K562 (cell line): ENCODE measurements around the gene POM121. TPM values are rescaled to one million over a fixed set of nuclear protein-coding genes. Genes with fewer than 3 reads are reported as not detected.

Experiments
- ATAC-seq: fragments of 200-7000 bp; cut with Tn5 transposase; 3 replicates; pipeline ENCODE4 v1.9.1; 2020; ENCODE audit warnings: moderate library complexity
- BruUV-seq: library from RNA; stranded (reverse); fragments of 400-500 nt; replicated peaks from 2 replicates; lab custom pipeline; 2021; lab: Mats Ljungman, UMichigan
- CTCF ChIA-PET: fragments of 300-600 bp; formaldehyde crosslinking; extraction: SDS; loops from one replicate; lab custom pipeline; 2021; ENCODE audit warnings: low intra/inter-chr PET ratio; lab: Yijun Ruan, JAX
- POLR2A ChIA-PET: fragments of 300-600, 350-650 bp; sonication (Branson Sonifier 250); formaldehyde crosslinking; extraction: SDS; loops from one replicate; lab custom pipeline; 2021; ENCODE audit warnings: antibody characterized with exemption, inconsistent platforms; lab: Yijun Ruan, JAX
- DNase-seq, 4 experiments: peaks; one replicate each; pipeline versions ENCODE4 v3.0.0 to v3.0.0-alpha.2; 2011 to 2018; ENCODE audit warnings: low spot score in 3 of 4, mixed read lengths in 3 of 4; ENCODE audit errors: extremely low read depth in 1 of 4
- FAIRE-seq: peaks from 2 replicates; lab custom pipeline; 2011; peaks lifted over from hg19 to GRCh38; lab: Jason Lieb, UNC
- H2AFZ ChIP-seq: 2 replicates; pipeline ENCODE4 v1.6.0; 2011; ENCODE audit warnings: low read depth, low read length, control low read depth, inconsistent platforms
- H3K27ac ChIP-seq: fragments of 200-600 bp; 3 replicates; pipeline ENCODE4 v1.8.0; 2011; ENCODE audit warnings: low read depth, mild to moderate bottlenecking, control low read depth, inconsistent platforms, low read length, moderate library complexity, mixed read lengths; ENCODE audit errors: extremely low read depth
- H3K27me3 ChIP-seq, 2 experiments: fragments of 300-600 bp in 1 of 2; 2 replicates in 1 of 2; 3 replicates in 1 of 2; pipeline versions ENCODE4 v1.6.0 to v1.8.0; 2011; ENCODE audit warnings: inconsistent platforms in 2 of 2, low read length in 2 of 2, mild to moderate bottlenecking in 1 of 2, mixed read lengths in 1 of 2, moderate library complexity in 1 of 2; ENCODE audit not compliant: control insufficient read depth in 2 of 2, insufficient read depth in 2 of 2
- H3K36me3 ChIP-seq: fragments of 300-600 bp; 3 replicates; pipeline ENCODE4 v1.8.0; 2011; ENCODE audit warnings: mild to moderate bottlenecking, low read length, inconsistent platforms; ENCODE audit not compliant: control insufficient read depth, insufficient read depth
- H3K4me1 ChIP-seq, 2 experiments: fragments of 200-600 bp in 1 of 2; replicated peaks in 1 of 2; 2 replicates in 1 of 2; 3 replicates in 1 of 2; pipeline versions ENCODE4 v1.5.1 to v1.8.0; 2011; ENCODE audit warnings: inconsistent platforms in 2 of 2, low read length in 2 of 2, mild to moderate bottlenecking in 1 of 2, mixed read lengths in 1 of 2, moderate library complexity in 1 of 2; ENCODE audit not compliant: control insufficient read depth in 2 of 2, insufficient read depth in 2 of 2
- H3K4me2 ChIP-seq: 2 replicates; pipeline ENCODE4 v1.6.1; 2011; ENCODE audit warnings: low read length, control low read depth, inconsistent platforms, mixed read lengths; ENCODE audit not compliant: insufficient read depth
- H3K4me3 ChIP-seq: fragments of 200-600 bp; sonication (generic), shearing (Covaris generic); 2 replicates; pipeline ENCODE4 v1.5.1; 2016; ENCODE audit warnings: control low read depth, inconsistent platforms
- H3K79me2 ChIP-seq: fragments of 200-600 bp; 3 replicates; pipeline ENCODE4 v1.8.0; 2011; ENCODE audit warnings: low read length, inconsistent platforms; ENCODE audit not compliant: control insufficient read depth, insufficient read depth
- H3K9ac ChIP-seq, 2 experiments: 2 replicates each; pipeline versions ENCODE4 v1.6.0 to v1.6.1; 2011; ENCODE audit warnings: low read depth in 2 of 2, low read length in 2 of 2, control low read depth in 1 of 2, inconsistent platforms in 1 of 2, mild to moderate bottlenecking in 1 of 2, mixed read lengths in 1 of 2; ENCODE audit not compliant: insufficient read depth in 1 of 2
- H3K9me1 ChIP-seq: one replicate; pipeline ENCODE4 v1.6.0; 2011; ENCODE audit warnings: inconsistent platforms, mild to moderate bottlenecking, low read length, moderate library complexity; ENCODE audit not compliant: control insufficient read depth, insufficient read depth
- H3K9me3 ChIP-seq: replicated peaks from 2 replicates; pipeline ENCODE4 v1.5.1; 2011; ENCODE audit warnings: low read depth, low read length, inconsistent platforms; ENCODE audit not compliant: control insufficient read depth, insufficient read depth
- H4K20me1 ChIP-seq: replicated peaks from 2 replicates; pipeline ENCODE4 v1.6.1; 2011; ENCODE audit warnings: low read length, inconsistent platforms, mixed read lengths; ENCODE audit not compliant: control insufficient read depth, insufficient read depth
- CHD2 ChIP-seq: IDR thresholded peaks from 2 replicates; pipeline ENCODE4 v1.6.1; 2011; ENCODE audit warnings: low read depth, low read length
- CREM ChIP-seq: IDR thresholded peaks from 2 replicates; pipeline ENCODE4 v1.6.1; 2014; ENCODE audit warnings: antibody characterized with exemption, low read depth
- DNMT1 ChIP-seq: fragments of 450-650 bp; IDR thresholded peaks from 2 replicates; pipeline ENCODE4 v1.6.1; 2016; ENCODE audit warnings: antibody characterized with exemption, mild to moderate bottlenecking
- E2F3 ChIP-seq: fragments of 250-450 bp; sonication (Bioruptor Pico); IDR thresholded peaks from 2 replicates; pipeline ENCODE4 v1.4.0; 2020; ENCODE audit warnings: mild to moderate bottlenecking
- HSF4 ChIP-seq: fragments of 250-450 bp; sonication (Bioruptor Pico); IDR thresholded peaks from 2 replicates; pipeline ENCODE4 v2.1.2; 2022; ENCODE audit warnings: mild to moderate bottlenecking, moderate library complexity, borderline replicate concordance
- MAFK ChIP-seq: IDR thresholded peaks from 2 replicates; pipeline ENCODE4 v1.6.1; 2011; ENCODE audit warnings: low read length, improper control_type of control experiment
- MED1 ChIP-seq: sonication (generic); formaldehyde crosslinking; IDR thresholded peaks from 2 replicates; pipeline ENCODE4 v1.8.1; 2023; ENCODE audit warnings: missing genetic modification reagents, borderline replicate concordance
- NCOA2 ChIP-seq, 2 experiments: fragments of 450-650 bp; IDR thresholded peaks; 2 replicates each; pipeline ENCODE4 v1.6.1; 2018; ENCODE audit warnings: mild to moderate bottlenecking in 2 of 2, moderate library complexity in 1 of 2; ENCODE audit not compliant: partially characterized antibody in 2 of 2
- NEUROD1 ChIP-seq: fragments of 150-350 bp; IDR thresholded peaks from 2 replicates; pipeline ENCODE4 v1.6.1; 2014; ENCODE audit warnings: borderline replicate concordance, low read length, low read depth; ENCODE audit not compliant: partially characterized antibody
- PPARD ChIP-seq: fragments of 250-450 bp; sonication (Bioruptor Pico); IDR thresholded peaks from 2 replicates; pipeline ENCODE4 v1.8.0; 2022; ENCODE audit warnings: inconsistent platforms, mild to moderate bottlenecking, moderate library complexity
- RFX5 ChIP-seq: IDR thresholded peaks from 2 replicates; pipeline ENCODE4 v1.6.1; 2011; ENCODE audit warnings: low read depth, mild to moderate bottlenecking, improper control_type of control experiment, low read length
- RFX7 ChIP-seq: fragments of 250-450 bp; sonication (Bioruptor Pico); IDR thresholded peaks from 2 replicates; pipeline ENCODE4 v1.5.1; 2021; ENCODE audit warnings: mild to moderate bottlenecking
- TFAM ChIP-seq: fragments of 250-450 bp; sonication (Bioruptor Pico); conservative IDR thresholded peaks from 2 replicates; pipeline ENCODE4 v1.5.0; 2021; ENCODE audit warnings: mild to moderate bottlenecking, moderate library complexity
- ZNF121 ChIP-seq: sonication (generic); formaldehyde crosslinking; conservative IDR thresholded peaks from 2 replicates; pipeline ENCODE4 v1.8.0; 2022; ENCODE audit warnings: missing genetic modification reagents
- ZNF165 ChIP-seq: fragments of 250-450 bp; sonication (Bioruptor Pico); IDR thresholded peaks from 2 replicates; pipeline ENCODE4 v1.4.0; 2020; ENCODE audit warnings: borderline replicate concordance
- ZNF217 ChIP-seq: sonication (generic); formaldehyde crosslinking; IDR thresholded peaks from 2 replicates; pipeline ENCODE4 v1.8.0; 2022; ENCODE audit warnings: mild to moderate bottlenecking, missing genetic modification reagents
- ZNF589 ChIP-seq: fragments of 200-800 bp; sonication (Bioruptor generic); IDR thresholded peaks from 2 replicates; pipeline ENCODE4 v1.6.1; 2016; ENCODE audit warnings: low read depth, missing genetic modification characterization, missing compliant biosample characterization
- ZZZ3 ChIP-seq: fragments of 450-650 bp; IDR thresholded peaks from 2 replicates; pipeline ENCODE4 v1.6.1; 2016; ENCODE audit warnings: antibody characterized with exemption, mild to moderate bottlenecking, moderate library complexity
- WGBS: fragments of 100-300 bp; shearing (Covaris generic); methylation state at CpG from one replicate; pipeline ENCODE4 v1.1.6; 2016; ENCODE audit warnings: low coverage, mixed read lengths; ENCODE audit not compliant: insufficient coverage; ENCODE audit errors: missing lambda C conversion rate; 5-methylcytosine and 5-hydroxymethylcytosine counted together
- in situ Hi-C: fragments of 300-500 bp; cut with MboI; formaldehyde crosslinking; loops from 4 replicates; pipeline ENCODE4 v1.15.0; 2018; ENCODE audit warnings: inconsistent platforms, mixed read lengths
- intact Hi-C: fragments of 100-400 bp; cut with micrococcal nuclease; formaldehyde crosslinking; loops from 2 replicates; pipeline ENCODE4 v1.14.2; 2022
- polyA plus RNA-seq, 8 experiments: library from polyadenylated mRNA; depleted of rRNA in 4 of 8; stranded (reverse) in 5 of 8; unstranded in 3 of 8; fragments of >200 nt; fragmentation: Nextera tagmentation in 2 of 8; fragmentation: Illumina TruSeq in 1 of 8; extraction: Ambion mirVana in 2 of 8; extraction: Trizol in 1 of 8; gene quantifications; 2 replicates each; pipeline versions ENCODE4 v1.2.1 to v1.2.3, GENCODE V29; 2011 to 2014; ENCODE audit warnings: inconsistent platforms in 1 of 8, missing spikeins in 1 of 8
- total RNA-seq, 7 experiments: library from RNA; depleted of rRNA in 6 of 7; stranded (reverse); fragments of >200 nt in 6 of 7; fragmentation: Illumina TruSeq in 2 of 7; extraction: Trizol in 2 of 7; gene quantifications; 2 replicates each; pipeline versions ENCODE4 v1.2.1 to v1.2.3, GENCODE V29; 2011 to 2021; ENCODE audit warnings: low replicate concordance in 1 of 7
- TF ChIP-seq, protein P1 (sequence below): sonication (generic); formaldehyde crosslinking; IDR thresholded peaks from 2 replicates; pipeline ENCODE4 v1.8.0; 2022; ENCODE audit warnings: missing genetic modification reagents, mild to moderate bottlenecking, moderate library complexity, borderline replicate concordance
- TF ChIP-seq, protein P2 (sequence below): fragments of 450-650 bp; IDR thresholded peaks from 2 replicates; pipeline ENCODE4 v1.6.1; 2014; ENCODE audit warnings: low read depth, mild to moderate bottlenecking, moderate library complexity, borderline replicate concordance
- TF ChIP-seq, protein P3 (sequence below), 2 experiments: fragments of 450-650 bp; IDR thresholded peaks; 2 replicates each; pipeline ENCODE4 v1.6.1; 2016

POM121 gene
- total and polyA plus RNA-seq, 9 of the 15 experiments (the other 6 are each of a cell fraction or from before 2014, with no cell fraction given), result 3.6 to 112 (median 12.5) TPM

DNA sequence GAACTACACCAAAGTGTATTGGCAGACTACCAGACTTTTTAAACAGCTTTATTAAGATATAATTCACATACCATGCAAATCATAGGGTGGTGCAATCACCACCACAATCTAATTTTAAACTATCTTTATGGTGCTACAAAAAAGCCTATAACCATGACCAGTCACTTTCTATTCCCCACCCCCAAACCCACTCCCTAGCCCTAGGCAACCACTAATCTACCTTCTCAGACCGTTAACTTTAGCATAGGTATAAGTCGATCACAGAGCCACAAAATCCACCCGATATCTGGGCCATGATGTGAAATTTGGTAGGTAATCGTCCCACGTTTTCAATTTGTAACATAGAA lies 536 bp upstream of the POM121 start:
- Histone ChIP-seq H4K20me1 (0 out of 2 replicates have a peak, but pooled peaks cover 7% of the 10 kb centered on the region), H3K4me1 (peaks cover 6 to 15% of the 10 kb centered on the region in 2 experiments; a peak in 4 of 5 replicates), H3K4me2 (peak overlapping the region; percentile 90), H3K4me3 (peak overlapping the region; percentile 56), H3K9ac (peak overlapping the region; percentile 91 to 98), H3K27me3 (no peaks in the 10 kb centered on the region), H3K27ac (peak overlapping the region; percentile 95), H3K36me3 (peaks cover 64% of the 10 kb centered on the region), H3K9me1 (no peaks in the 10 kb centered on the region), H2AFZ (peak overlapping the region; percentile 84), H3K9me3 (no peaks in the 10 kb centered on the region), H3K79me2 (peaks cover 76% of the 10 kb centered on the region)
- BruUV-seq, result TSS peak; percentile 96
- ATAC-seq (peak; percentile 52), DNase-seq (no peak), FAIRE-seq (no peak)
- CTCF ChIA-PET, result no interaction called here
- in situ Hi-C loops (no loop called here), intact Hi-C loops (no loop called here)
- under 1% methylated on average over 5 of the region's 5 CpGs for WGBS
- POLR2A ChIA-PET, result no interaction called here
- TF ChIP-seq, protein P1, sequence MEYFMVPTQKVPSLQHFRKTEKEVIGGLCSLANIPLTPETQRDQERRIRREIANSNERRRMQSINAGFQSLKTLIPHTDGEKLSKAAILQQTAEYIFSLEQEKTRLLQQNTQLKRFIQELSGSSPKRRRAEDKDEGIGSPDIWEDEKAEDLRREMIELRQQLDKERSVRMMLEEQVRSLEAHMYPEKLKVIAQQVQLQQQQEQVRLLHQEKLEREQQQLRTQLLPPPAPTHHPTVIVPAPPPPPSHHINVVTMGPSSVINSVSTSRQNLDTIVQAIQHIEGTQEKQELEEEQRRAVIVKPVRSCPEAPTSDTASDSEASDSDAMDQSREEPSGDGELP (CRISPR knock-in tag), result no peak
- no peak for TF ChIP-seq TFAM (CRISPR knock-in tag)
- TF ChIP-seq ZNF121 (CRISPR knock-in tag), result no peak
- no peak for TF ChIP-seq HSF4
- no peak for TF ChIP-seq CREM
- TF ChIP-seq ZNF165 (CRISPR knock-in tag), result no peak
- TF ChIP-seq, protein P2, sequence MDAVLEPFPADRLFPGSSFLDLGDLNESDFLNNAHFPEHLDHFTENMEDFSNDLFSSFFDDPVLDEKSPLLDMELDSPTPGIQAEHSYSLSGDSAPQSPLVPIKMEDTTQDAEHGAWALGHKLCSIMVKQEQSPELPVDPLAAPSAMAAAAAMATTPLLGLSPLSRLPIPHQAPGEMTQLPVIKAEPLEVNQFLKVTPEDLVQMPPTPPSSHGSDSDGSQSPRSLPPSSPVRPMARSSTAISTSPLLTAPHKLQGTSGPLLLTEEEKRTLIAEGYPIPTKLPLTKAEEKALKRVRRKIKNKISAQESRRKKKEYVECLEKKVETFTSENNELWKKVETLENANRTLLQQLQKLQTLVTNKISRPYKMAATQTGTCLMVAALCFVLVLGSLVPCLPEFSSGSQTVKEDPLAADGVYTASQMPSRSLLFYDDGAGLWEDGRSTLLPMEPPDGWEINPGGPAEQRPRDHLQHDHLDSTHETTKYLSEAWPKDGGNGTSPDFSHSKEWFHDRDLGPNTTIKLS, result no peak
- no peak for TF ChIP-seq ZNF217
- no peak for TF ChIP-seq MAFK
- TF ChIP-seq, protein P3, sequence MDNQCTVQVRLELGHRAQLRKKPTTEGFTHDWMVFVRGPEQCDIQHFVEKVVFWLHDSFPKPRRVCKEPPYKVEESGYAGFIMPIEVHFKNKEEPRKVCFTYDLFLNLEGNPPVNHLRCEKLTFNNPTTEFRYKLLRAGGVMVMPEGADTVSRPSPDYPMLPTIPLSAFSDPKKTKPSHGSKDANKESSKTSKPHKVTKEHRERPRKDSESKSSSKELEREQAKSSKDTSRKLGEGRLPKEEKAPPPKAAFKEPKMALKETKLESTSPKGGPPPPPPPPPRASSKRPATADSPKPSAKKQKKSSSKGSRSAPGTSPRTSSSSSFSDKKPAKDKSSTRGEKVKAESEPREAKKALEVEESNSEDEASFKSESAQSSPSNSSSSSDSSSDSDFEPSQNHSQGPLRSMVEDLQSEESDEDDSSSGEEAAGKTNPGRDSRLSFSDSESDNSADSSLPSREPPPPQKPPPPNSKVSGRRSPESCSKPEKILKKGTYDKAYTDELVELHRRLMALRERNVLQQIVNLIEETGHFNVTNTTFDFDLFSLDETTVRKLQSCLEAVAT (IDR thresholded peaks at IDR 0.05), result peak in 1 of 2 experiments; percentile 73; a peak in 1 of 4 replicates
- TF ChIP-seq ZZZ3, result no peak
- TF ChIP-seq NCOA2 (IDR thresholded peaks at IDR 0.05; ENCODE audit: partially characterized antibody in 2 of 2), result no peak
- no peak for TF ChIP-seq DNMT1
- TF ChIP-seq E2F3 (CRISPR knock-in tag), result no peak
- no peak for TF ChIP-seq NEUROD1
- no peak for TF ChIP-seq RFX5
- no peak for TF ChIP-seq MED1 (CRISPR knock-in tag)
- no peak for TF ChIP-seq PPARD
- no peak for TF ChIP-seq ZNF589 (CRISPR knock-in tag)
- TF ChIP-seq CHD2, result no peak
- no peak for TF ChIP-seq RFX7 (CRISPR knock-in tag)
